ENCODE data around the gene ATP6AP1. TPM values are rescaled to one million over a fixed set of nuclear protein-coding genes. Genes with fewer than 3 reads are reported as not detected.
A peak's percentile ranks its signal among the peaks of the same experiment; 100 is the strongest.

Gene ATP6AP1
- total and polyA plus RNA-seq, 9 of the 15 experiments (the other 6 are each of a cell fraction or from before 2014, with no cell fraction given), result 8.3 to 90.5 (median 52.9) TPM

DNA sequence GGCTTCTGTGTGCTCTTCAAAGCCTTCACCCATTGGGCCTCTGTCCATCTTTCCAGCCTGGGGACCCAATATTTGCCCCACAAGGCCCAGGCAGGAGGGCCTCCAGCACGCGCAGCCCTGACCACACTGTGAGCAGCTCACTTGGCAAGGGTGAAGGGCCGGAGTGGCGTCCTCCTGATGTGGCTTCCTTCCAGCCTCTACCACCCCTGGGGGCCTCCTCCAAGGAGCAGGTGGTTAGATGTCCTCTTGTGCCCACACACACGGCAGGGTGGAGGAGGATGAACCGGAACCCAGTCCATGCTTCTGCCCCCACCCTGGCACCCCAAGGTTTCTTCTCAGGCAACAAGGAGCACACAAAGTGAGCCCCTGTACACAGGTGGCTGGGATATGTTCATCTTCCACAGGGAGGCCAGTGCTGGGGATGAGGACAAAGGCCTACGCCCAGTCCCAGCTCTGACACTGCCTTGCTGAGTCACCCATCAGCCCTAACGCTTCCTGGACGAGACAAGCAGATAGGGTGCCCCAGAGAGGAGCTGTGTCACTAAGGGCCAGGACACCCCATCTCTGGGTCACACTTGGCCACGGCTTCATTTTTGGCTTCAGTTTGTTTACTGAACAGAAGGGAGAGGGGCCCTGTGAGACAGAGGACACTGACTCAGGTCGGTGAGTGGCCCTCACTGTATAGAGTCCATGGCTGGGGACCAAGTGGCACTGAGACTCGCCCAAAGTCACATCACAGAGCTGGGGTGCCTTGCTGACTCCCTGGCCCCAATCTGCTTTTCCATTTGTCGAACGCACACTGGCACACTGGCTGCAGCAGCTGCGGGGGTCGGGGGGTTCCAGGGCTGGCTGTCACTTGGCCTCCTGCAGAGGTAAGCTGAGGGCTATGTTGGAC, 56.0 kb downstream of the ATP6AP1 start (continued):
- TF ChIP-seq YY1 (IDR thresholded peaks at IDR 0.05; ENCODE audit: borderline replicate concordance in 1 of 3, control insufficient read depth in 1 of 3, extremely low read depth in 1 of 3, insufficient read depth in 3 of 3, insufficient read length in 1 of 3, insufficient replicate concordance in 2 of 3, low read depth in 1 of 3, low read length in 2 of 3) (no peak), MBD2 (IDR thresholded peaks at IDR 0.05; ENCODE audit: borderline replicate concordance, low read depth) (peak; percentile 16; the same call in 1 of the 2 replicates), HDAC1 (IDR thresholded peaks at IDR 0.05) (peak in 1 of 2 experiments; percentile 59; a peak in 1 of 4 replicates), C11orf30 (IDR thresholded peaks at IDR 0.05; ENCODE audit: low read depth) (peak; percentile 95), TEAD4 (IDR thresholded peaks at IDR 0.05; ENCODE audit: low read length) (peak; percentile 12; the same call in 1 of the 2 replicates), TEAD4 (CRISPR knock-in tag; IDR thresholded peaks at IDR 0.05; ENCODE audit: borderline replicate concordance) (no peak), KAT7 (CRISPR knock-in tag; IDR thresholded peaks at IDR 0.05; ENCODE audit: borderline replicate concordance) (peak; percentile 27; the same call in 1 of the 2 replicates), SUPT5H (IDR thresholded peaks at IDR 0.05) (peak; percentile 66), HDAC2 (IDR thresholded peaks at IDR 0.05) (peak; percentile 69; the same call in 1 of the 2 replicates), SPI1 (IDR thresholded peaks at IDR 0.05; ENCODE audit: borderline replicate concordance, low read depth, low read length) (no peak), ELF1 (tag; IDR thresholded peaks at IDR 0.05) (peak; percentile 49; the same call in 1 of the 2 replicates), MEIS2 (IDR thresholded peaks at IDR 0.05; ENCODE audit: partially characterized antibody) (peak; percentile 58), SMARCB1 (IDR thresholded peaks at IDR 0.05; ENCODE audit: insufficient read length, low read depth) (no peak), NRF1 (conservative IDR thresholded peaks at IDR 0.05 in 1 of 2, IDR thresholded peaks at IDR 0.05 in 1 of 2) (0 out of 4 replicates have a peak, but pooled peaks of 1 of the 2 experiments have one; percentile 29), ZNF316 (IDR thresholded peaks at IDR 0.05) (peak; percentile 93), NCOA1 (IDR thresholded peaks at IDR 0.05; ENCODE audit: low read depth) (peak; percentile 33; the same call in 1 of the 2 replicates), FOXA3 (CRISPR knock-in tag; conservative IDR thresholded peaks at IDR 0.05 in 1 of 2, IDR thresholded peaks at IDR 0.05 in 1 of 2) (0 out of 4 replicates have a peak, but pooled peaks of 1 of the 2 experiments have one; percentile 31), BCOR (IDR thresholded peaks at IDR 0.05) (no peak), ARNT (IDR thresholded peaks at IDR 0.05) (0 out of 4 replicates have a peak, but pooled peaks of 1 of the 2 experiments have one; percentile 23), NFE2 (IDR thresholded peaks at IDR 0.05; ENCODE audit: low read depth) (peak; percentile 98), TRIM28 (IDR thresholded peaks at IDR 0.05) (no peak)
- TF ChIP-seq, protein P1, sequence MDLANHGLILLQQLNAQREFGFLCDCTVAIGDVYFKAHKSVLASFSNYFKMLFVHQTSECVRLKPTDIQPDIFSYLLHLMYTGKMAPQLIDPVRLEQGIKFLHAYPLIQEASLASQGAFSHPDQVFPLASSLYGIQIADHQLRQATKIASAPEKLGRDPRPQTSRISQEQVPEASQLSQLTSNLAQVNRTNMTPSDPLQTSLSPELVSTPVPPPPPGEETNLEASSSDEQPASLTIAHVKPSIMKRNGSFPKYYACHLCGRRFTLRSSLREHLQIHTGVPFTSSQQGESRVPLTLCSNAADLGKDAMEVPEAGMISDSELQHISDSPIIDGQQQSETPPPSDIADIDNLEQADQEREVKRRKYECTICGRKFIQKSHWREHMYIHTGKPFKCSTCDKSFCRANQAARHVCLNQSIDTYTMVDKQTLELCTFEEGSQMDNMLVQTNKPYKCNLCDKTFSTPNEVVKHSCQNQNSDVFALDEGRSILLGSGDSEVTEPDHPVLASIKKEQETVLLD (IDR thresholded peaks at IDR 0.05), result peak; percentile 53
- TF ChIP-seq, protein P2, sequence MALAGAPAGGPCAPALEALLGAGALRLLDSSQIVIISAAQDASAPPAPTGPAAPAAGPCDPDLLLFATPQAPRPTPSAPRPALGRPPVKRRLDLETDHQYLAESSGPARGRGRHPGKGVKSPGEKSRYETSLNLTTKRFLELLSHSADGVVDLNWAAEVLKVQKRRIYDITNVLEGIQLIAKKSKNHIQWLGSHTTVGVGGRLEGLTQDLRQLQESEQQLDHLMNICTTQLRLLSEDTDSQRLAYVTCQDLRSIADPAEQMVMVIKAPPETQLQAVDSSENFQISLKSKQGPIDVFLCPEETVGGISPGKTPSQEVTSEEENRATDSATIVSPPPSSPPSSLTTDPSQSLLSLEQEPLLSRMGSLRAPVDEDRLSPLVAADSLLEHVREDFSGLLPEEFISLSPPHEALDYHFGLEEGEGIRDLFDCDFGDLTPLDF (CRISPR knock-in tag; IDR thresholded peaks at IDR 0.05), result no peak
- TF ChIP-seq, protein P3, sequence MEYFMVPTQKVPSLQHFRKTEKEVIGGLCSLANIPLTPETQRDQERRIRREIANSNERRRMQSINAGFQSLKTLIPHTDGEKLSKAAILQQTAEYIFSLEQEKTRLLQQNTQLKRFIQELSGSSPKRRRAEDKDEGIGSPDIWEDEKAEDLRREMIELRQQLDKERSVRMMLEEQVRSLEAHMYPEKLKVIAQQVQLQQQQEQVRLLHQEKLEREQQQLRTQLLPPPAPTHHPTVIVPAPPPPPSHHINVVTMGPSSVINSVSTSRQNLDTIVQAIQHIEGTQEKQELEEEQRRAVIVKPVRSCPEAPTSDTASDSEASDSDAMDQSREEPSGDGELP (CRISPR knock-in tag; IDR thresholded peaks at IDR 0.05; ENCODE audit: borderline replicate concordance), result peak; percentile 54; the same call in 1 of the 2 replicates

All from K562 (cell line).